HepG2 (cell line): Measurements from ENCODE around the gene LRRC73. TPM values are rescaled to one million over a fixed set of nuclear protein-coding genes. Genes with fewer than 3 reads are reported as not detected.

Source experiments
- ARNT2 ChIP-seq: sonication (generic); formaldehyde crosslinking; IDR thresholded peaks from 2 replicates; pipeline ENCODE4 v1.8.0; 2022; ENCODE audit warnings: mild to moderate bottlenecking, low read depth, missing genetic modification reagents, moderate library complexity
- CENPT ChIP-seq: sonication (generic); formaldehyde crosslinking; IDR thresholded peaks from 2 replicates; pipeline ENCODE4 v1.8.0; 2022; ENCODE audit warnings: low read depth, mild to moderate bottlenecking, moderate library complexity, missing genetic modification reagents
- CERS6 ChIP-seq: sonication (generic); formaldehyde crosslinking; IDR thresholded peaks from 2 replicates; pipeline ENCODE4 v1.5.0; 2020; ENCODE audit warnings: missing genetic modification reagents
- CREBL2 ChIP-seq: sonication (generic); formaldehyde crosslinking; IDR thresholded peaks from 2 replicates; pipeline ENCODE4 v1.8.1; 2023; ENCODE audit warnings: missing genetic modification reagents, mild to moderate bottlenecking, borderline replicate concordance
- FOXK2 ChIP-seq: fragments of 450-650 bp; IDR thresholded peaks from 2 replicates; pipeline ENCODE4 v1.6.1; 2016
- GATAD1 ChIP-seq: IDR thresholded peaks from 2 replicates; pipeline ENCODE4 v1.6.1; 2016; ENCODE audit warnings: missing genetic modification reagents, missing compliant biosample characterization
- HCFC1 ChIP-seq: fragments of 150-350 bp; IDR thresholded peaks from 2 replicates; pipeline ENCODE4 v1.6.1; 2014; ENCODE audit warnings: low read depth, low read length
- HHEX ChIP-seq: IDR thresholded peaks from 2 replicates; pipeline ENCODE4 v1.6.1; 2016; ENCODE audit warnings: control low read depth
- HNRNPH1 ChIP-seq: fragments of 200-400 bp; formaldehyde crosslinking; optimal IDR thresholded peaks from 2 replicates; pipeline ENCODE3; 2017; ENCODE audit warnings: mild to moderate bottlenecking, low read depth, low read length
- KLF15 ChIP-seq: sonication (generic); formaldehyde crosslinking; IDR thresholded peaks from 2 replicates; pipeline ENCODE4 v1.8.1; 2023; ENCODE audit warnings: borderline replicate concordance, mild to moderate bottlenecking, inconsistent platforms, missing genetic modification reagents, mixed read lengths
- MAFK ChIP-seq, 2 experiments: IDR thresholded peaks in 1 of 2; conservative IDR thresholded peaks in 1 of 2; 2 replicates each; pipeline ENCODE4 v1.6.1; 2011; ENCODE audit warnings: improper control_type of control experiment in 2 of 2, low read length in 2 of 2
- MTF1 ChIP-seq: sonication (generic); formaldehyde crosslinking; IDR thresholded peaks from 2 replicates; pipeline ENCODE4 v1.5.0; 2020; ENCODE audit warnings: missing genetic modification reagents
- MTF2 ChIP-seq: sonication (generic); formaldehyde crosslinking; IDR thresholded peaks from 2 replicates; pipeline ENCODE4 v1.5.0; 2020; ENCODE audit warnings: missing genetic modification reagents, borderline replicate concordance
- NFIC ChIP-seq: IDR thresholded peaks from 2 replicates; pipeline ENCODE4 v1.6.1; 2012; ENCODE audit warnings: mild to moderate bottlenecking, low read length, inconsistent platforms
- NFRKB ChIP-seq: fragments of 450-650 bp; IDR thresholded peaks from 2 replicates; pipeline ENCODE4 v1.6.1; 2017
- PRMT3 ChIP-seq: sonication (generic); formaldehyde crosslinking; IDR thresholded peaks from 2 replicates; pipeline ENCODE4 v1.8.1; 2022; ENCODE audit warnings: low read depth, mild to moderate bottlenecking, moderate library complexity, missing genetic modification reagents, borderline replicate concordance
- RAD51 ChIP-seq: fragments of 450-650 bp; IDR thresholded peaks from 2 replicates; pipeline ENCODE4 v1.6.1; 2016; ENCODE audit warnings: borderline replicate concordance
- RXRA ChIP-seq: sonication (generic); formaldehyde crosslinking; IDR thresholded peaks from 2 replicates; pipeline ENCODE4 v1.5.1; 2020; ENCODE audit warnings: missing genetic modification reagents
- TRIM22 ChIP-seq: fragments of 450-650 bp; IDR thresholded peaks from 2 replicates; pipeline ENCODE4 v1.6.1; 2017
- ZIK1 ChIP-seq: sonication (generic); formaldehyde crosslinking; IDR thresholded peaks from 2 replicates; pipeline ENCODE4 v1.5.0; 2020; ENCODE audit warnings: mild to moderate bottlenecking, low read depth, missing genetic modification reagents, borderline replicate concordance
- ZNF10 ChIP-seq: sonication (generic); formaldehyde crosslinking; IDR thresholded peaks from 2 replicates; pipeline ENCODE4 v1.4.0; 2020; ENCODE audit warnings: mild to moderate bottlenecking, low read depth, missing genetic modification reagents, borderline replicate concordance
- ZNF205 ChIP-seq: IDR thresholded peaks from 2 replicates; pipeline ENCODE4 v1.6.1; 2018; ENCODE audit warnings: missing biosample characterization, missing genetic modification reagents
- ZNF234 ChIP-seq: sonication (generic); formaldehyde crosslinking; conservative IDR thresholded peaks from 2 replicates; pipeline ENCODE4 v1.5.1; 2020; ENCODE audit warnings: mild to moderate bottlenecking, missing genetic modification reagents
- ZNF317 ChIP-seq: sonication (generic); formaldehyde crosslinking; IDR thresholded peaks from 2 replicates; pipeline ENCODE4 v1.5.0; 2020; ENCODE audit warnings: mild to moderate bottlenecking, missing genetic modification reagents
- ZNF33B ChIP-seq: sonication (generic); formaldehyde crosslinking; IDR thresholded peaks from 2 replicates; pipeline ENCODE4 v1.5.1; 2020; ENCODE audit warnings: mild to moderate bottlenecking, missing genetic modification reagents
- ZNF343 ChIP-seq: sonication (generic); formaldehyde crosslinking; IDR thresholded peaks from 2 replicates; pipeline ENCODE4 v1.4.0; 2020; ENCODE audit warnings: mild to moderate bottlenecking, missing genetic modification reagents
- ZNF740 ChIP-seq: sonication (generic); formaldehyde crosslinking; IDR thresholded peaks from 2 replicates; pipeline ENCODE4 v1.4.0; 2020; ENCODE audit warnings: missing genetic modification reagents
- ZNF75D ChIP-seq: sonication (generic); formaldehyde crosslinking; IDR thresholded peaks from 2 replicates; pipeline ENCODE4 v1.8.1; 2023; ENCODE audit warnings: missing genetic modification reagents, mild to moderate bottlenecking, borderline replicate concordance
- ZNF784 ChIP-seq: sonication (generic); formaldehyde crosslinking; IDR thresholded peaks from 2 replicates; pipeline ENCODE4 v1.5.1; 2020; ENCODE audit warnings: missing genetic modification reagents, mild to moderate bottlenecking, borderline replicate concordance
- polyA plus RNA-seq, 8 experiments: library from polyadenylated mRNA; depleted of rRNA in 3 of 8; stranded (reverse) in 7 of 8; unstranded in 1 of 8; fragments of >200 nt; fragmentation: Illumina TruSeq in 4 of 8; extraction: Trizol in 4 of 8; gene quantifications; 2 replicates each; pipeline versions ENCODE4 v1.2.1 to v1.2.3, GENCODE V29; 2011 to 2016; ENCODE audit warnings: low read depth in 4 of 8, missing spikeins in 1 of 8, mixed read lengths in 1 of 8; ENCODE audit not compliant: insufficient read depth in 1 of 8
- total RNA-seq, 5 experiments: library from RNA; depleted of rRNA; stranded (reverse); fragments of >200 nt; fragmentation: Illumina TruSeq; extraction: Trizol; gene quantifications; 2 replicates each; pipeline ENCODE4 v1.2.3, GENCODE V29; 2016; ENCODE audit warnings: low read depth in 1 of 5

LRRC73 gene
- total and polyA plus RNA-seq, 2 of the 13 experiments (the other 11 are each of a cell fraction or from before 2014, with no cell fraction given) = 0.11 to 0.12 TPM

- TF ChIP-seq CERS6 (CRISPR knock-in tag) = no peak
- TF ChIP-seq ARNT2 (CRISPR knock-in tag) = peak; percentile 24; the same call in 1 of the 2 replicates
- no peak for TF ChIP-seq TRIM22
- TF ChIP-seq NFRKB = no peak
- TF ChIP-seq CREBL2 = no peak
- TF ChIP-seq NFIC = no peak
- TF ChIP-seq ZNF205 (CRISPR knock-in tag) = no peak
- peak; percentile 49; the same call in 1 of the 2 replicates for TF ChIP-seq GATAD1 (CRISPR knock-in tag)
- no peak for TF ChIP-seq ZNF784 (CRISPR knock-in tag)
- no peak for TF ChIP-seq ZNF343
- TF ChIP-seq RAD51 = no peak
- peak; percentile 59; the same call in 1 of the 2 replicates for TF ChIP-seq RXRA (CRISPR knock-in tag)
- no peak for TF ChIP-seq ZNF33B (CRISPR knock-in tag)
- no peak for TF ChIP-seq PRMT3 (CRISPR knock-in tag)
- peak; percentile 55; the same call in 1 of the 2 replicates for TF ChIP-seq ZIK1
- TF ChIP-seq ZNF317 (CRISPR knock-in tag) = no peak
- TF ChIP-seq FOXK2 = no peak
- no peak for TF ChIP-seq KLF15 (CRISPR knock-in tag)
- TF ChIP-seq ZNF10 (CRISPR knock-in tag) = no peak
- TF ChIP-seq CENPT (CRISPR knock-in tag) = 0 out of 2 replicates have a peak, but pooled peaks have one; percentile 38
- TF ChIP-seq ZNF75D (CRISPR knock-in tag) = no peak
- TF ChIP-seq HCFC1 = no peak
- no peak for TF ChIP-seq ZNF234 (CRISPR knock-in tag)
- TF ChIP-seq MTF1 (CRISPR knock-in tag) = no peak
- peak; percentile 83; the same call in 1 of the 2 replicates for TF ChIP-seq MTF2 (CRISPR knock-in tag)
- TF ChIP-seq HHEX (CRISPR knock-in tag) = no peak
- TF ChIP-seq HNRNPH1 = no peak
- TF ChIP-seq MAFK (conservative IDR thresholded peaks at IDR 0.05 in 1 of 2, IDR thresholded peaks at IDR 0.05 in 1 of 2; ENCODE audit: low read length in 2 of 2) = no peak
- no peak for TF ChIP-seq ZNF740 (CRISPR knock-in tag)
These were observed 783 bp downstream of the LRRC73 start (continued) for GRCh38 chr6:43509142-43509983.
